Calu3 (cell line): ENCODE data around the gene YIF1A. TPM values are rescaled to one million over a fixed set of nuclear protein-coding genes. Genes with fewer than 3 reads are reported as not detected.

Experiments used
- BruUV-seq: library from RNA; stranded (reverse); fragments of 400-500 nt; replicated peaks from 2 replicates; lab custom pipeline; 2021; lab: Mats Ljungman, UMichigan
- CTCF ChIA-PET: fragments of 300-600 bp; sonication (Branson Sonifier 250); formaldehyde crosslinking; loops from one replicate; lab custom pipeline; 2022; ENCODE audit warnings: antibody characterized with exemption; lab: Charles Lee
- DNase-seq: peaks from one replicate; pipeline ENCODE4 v3.0.0; 2022
- H3K27ac Mint-ChIP-seq: one replicate; pipeline ENCODE4 v1.8.0; 2022; ENCODE audit warnings: mixed read lengths; ENCODE audit not compliant: unreplicated experiment
- H3K27me3 Mint-ChIP-seq: one replicate; pipeline ENCODE4 v1.8.0; 2022; ENCODE audit warnings: mixed read lengths; ENCODE audit not compliant: unreplicated experiment
- H3K36me3 Mint-ChIP-seq: one replicate; pipeline ENCODE4 v1.8.0; 2022; ENCODE audit warnings: mild to moderate bottlenecking, moderate library complexity, mixed read lengths; ENCODE audit not compliant: insufficient read depth, unreplicated experiment
- H3K4me1 Mint-ChIP-seq: one replicate; pipeline ENCODE4 v1.8.0; 2022; ENCODE audit warnings: mild to moderate bottlenecking, low read depth, mixed read lengths; ENCODE audit not compliant: unreplicated experiment
- H3K4me3 Mint-ChIP-seq: one replicate; pipeline ENCODE4 v1.8.0; 2022; ENCODE audit warnings: mild to moderate bottlenecking, low read depth, moderate library complexity, mixed read lengths; ENCODE audit not compliant: unreplicated experiment
- H3K9me3 Mint-ChIP-seq: one replicate; pipeline ENCODE4 v1.8.0; 2022; ENCODE audit warnings: low read depth, mixed read lengths; ENCODE audit not compliant: unreplicated experiment
- intact Hi-C: fragments of 100-400 bp; cut with micrococcal nuclease; formaldehyde crosslinking; loops from one replicate; pipeline ENCODE4 v1.10.0; 2022; ENCODE audit not compliant: unreplicated experiment
- total RNA-seq: library from RNA; stranded (reverse); gene quantifications from 2 replicates; pipeline ENCODE4 v1.2.3, GENCODE V29; 2022
- TF ChIP-seq, protein P1 (sequence below): fragments of 200-600 bp; IDR thresholded peaks from one replicate; pipeline ENCODE4 v1.8.0; 2022; ENCODE audit warnings: antibody characterized with exemption; ENCODE audit not compliant: unreplicated experiment

Gene YIF1A
- total RNA-seq, 1 experiment from 2014 or later, result 98.8 TPM

DNA sequence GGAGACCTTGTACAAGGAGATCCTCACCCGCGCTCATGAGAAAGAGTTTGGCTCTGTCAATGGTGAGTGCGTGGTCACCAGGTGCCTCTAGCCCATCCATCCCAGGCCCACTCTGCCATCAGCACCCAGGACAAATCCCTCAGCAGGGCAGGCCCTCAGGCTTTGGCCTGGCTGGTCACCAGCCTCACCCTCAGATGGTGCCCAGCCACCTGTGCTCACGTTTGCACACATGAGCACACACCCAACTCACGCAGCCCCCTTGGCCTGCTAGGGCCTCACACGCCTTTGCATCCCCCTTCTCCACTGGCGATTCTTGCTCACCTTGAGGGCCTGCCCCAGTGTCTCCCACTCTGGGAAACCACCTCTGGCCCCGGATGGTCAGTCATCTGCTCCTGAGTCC, 24.6 kb downstream of the YIF1A start:
- no peak for DNase-seq
- H3K36me3 Mint-ChIP-seq, result peaks cover 72% of the 10 kb centered on the region
- H3K27ac Mint-ChIP-seq, result no peak overlapping the region
- no peaks in the 10 kb centered on the region for H3K9me3 Mint-ChIP-seq
- CTCF ChIA-PET, result no interaction called here
- H3K27me3 Mint-ChIP-seq, result no peaks in the 10 kb centered on the region
- BruUV-seq, result no TSS peak
- intact Hi-C loops, result no loop called here
- peaks cover 15% of the 10 kb centered on the region for H3K4me1 Mint-ChIP-seq
- H3K4me3 Mint-ChIP-seq, result no peak overlapping the region
- TF ChIP-seq, protein P1, sequence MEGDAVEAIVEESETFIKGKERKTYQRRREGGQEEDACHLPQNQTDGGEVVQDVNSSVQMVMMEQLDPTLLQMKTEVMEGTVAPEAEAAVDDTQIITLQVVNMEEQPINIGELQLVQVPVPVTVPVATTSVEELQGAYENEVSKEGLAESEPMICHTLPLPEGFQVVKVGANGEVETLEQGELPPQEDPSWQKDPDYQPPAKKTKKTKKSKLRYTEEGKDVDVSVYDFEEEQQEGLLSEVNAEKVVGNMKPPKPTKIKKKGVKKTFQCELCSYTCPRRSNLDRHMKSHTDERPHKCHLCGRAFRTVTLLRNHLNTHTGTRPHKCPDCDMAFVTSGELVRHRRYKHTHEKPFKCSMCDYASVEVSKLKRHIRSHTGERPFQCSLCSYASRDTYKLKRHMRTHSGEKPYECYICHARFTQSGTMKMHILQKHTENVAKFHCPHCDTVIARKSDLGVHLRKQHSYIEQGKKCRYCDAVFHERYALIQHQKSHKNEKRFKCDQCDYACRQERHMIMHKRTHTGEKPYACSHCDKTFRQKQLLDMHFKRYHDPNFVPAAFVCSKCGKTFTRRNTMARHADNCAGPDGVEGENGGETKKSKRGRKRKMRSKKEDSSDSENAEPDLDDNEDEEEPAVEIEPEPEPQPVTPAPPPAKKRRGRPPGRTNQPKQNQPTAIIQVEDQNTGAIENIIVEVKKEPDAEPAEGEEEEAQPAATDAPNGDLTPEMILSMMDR, result no peak

DNA sequence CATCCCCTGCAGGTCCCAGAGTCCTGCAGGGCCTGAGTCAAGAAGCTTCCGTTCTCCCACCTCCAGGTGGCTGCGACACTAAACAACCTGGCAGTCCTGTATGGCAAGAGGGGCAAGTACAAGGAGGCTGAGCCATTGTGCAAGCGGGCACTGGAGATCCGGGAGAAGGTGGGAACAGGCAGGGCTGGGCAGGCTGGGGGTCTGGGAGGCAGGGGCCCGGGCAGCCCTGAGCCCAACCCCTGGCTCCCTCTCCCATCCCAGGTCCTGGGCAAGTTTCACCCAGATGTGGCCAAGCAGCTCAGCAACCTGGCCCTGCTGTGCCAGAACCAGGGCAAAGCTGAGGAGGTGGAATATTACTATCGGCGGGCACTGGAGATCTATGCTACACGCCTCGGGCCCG, 25.2 kb downstream of the YIF1A start:
- BruUV-seq, result no TSS peak
- H3K27me3 Mint-ChIP-seq, result no peaks in the 10 kb centered on the region
- H3K4me3 Mint-ChIP-seq, result no peak overlapping the region
- TF ChIP-seq, protein P1, result no peak
- H3K27ac Mint-ChIP-seq, result no peak overlapping the region
- DNase-seq, result no peak
- intact Hi-C loops, result no loop called here
- CTCF ChIA-PET, result no interaction called here
- peaks cover 70% of the 10 kb centered on the region for H3K36me3 Mint-ChIP-seq
- no peaks in the 10 kb centered on the region for H3K9me3 Mint-ChIP-seq
- peaks cover 16% of the 10 kb centered on the region for H3K4me1 Mint-ChIP-seq

DNA sequence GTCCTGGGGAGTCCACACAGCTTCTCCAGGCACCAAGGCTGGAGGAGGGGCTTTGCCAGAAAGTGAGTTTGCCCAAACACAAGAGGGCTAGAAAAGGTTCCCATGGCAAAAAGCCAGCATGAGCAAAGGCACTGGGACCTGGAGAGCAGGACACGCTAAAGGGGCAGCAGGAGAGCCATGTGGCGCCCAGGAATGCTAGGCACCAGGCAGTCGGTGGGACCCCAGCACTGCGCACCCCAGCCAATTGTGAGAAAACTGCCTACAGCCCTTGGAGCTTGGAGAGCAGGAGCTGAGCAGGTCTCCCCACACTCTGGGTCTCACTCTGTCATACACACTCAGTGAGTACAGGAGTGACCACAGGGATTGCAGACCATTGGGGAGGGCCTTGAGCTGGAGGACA, 25.7 kb downstream of the YIF1A start:
- intact Hi-C loops, result no loop called here
- Mint-ChIP-seq H3K27me3 (no peaks in the 10 kb centered on the region), H3K9me3 (no peaks in the 10 kb centered on the region), H3K4me1 (peaks cover 18% of the 10 kb centered on the region), H3K36me3 (peaks cover 70% of the 10 kb centered on the region), H3K4me3 (no peak overlapping the region), H3K27ac (no peak overlapping the region)
- TF ChIP-seq, protein P1, result no peak
- CTCF ChIA-PET, result no interaction called here
- BruUV-seq, result no TSS peak
- DNase-seq, result no peak

DNA sequence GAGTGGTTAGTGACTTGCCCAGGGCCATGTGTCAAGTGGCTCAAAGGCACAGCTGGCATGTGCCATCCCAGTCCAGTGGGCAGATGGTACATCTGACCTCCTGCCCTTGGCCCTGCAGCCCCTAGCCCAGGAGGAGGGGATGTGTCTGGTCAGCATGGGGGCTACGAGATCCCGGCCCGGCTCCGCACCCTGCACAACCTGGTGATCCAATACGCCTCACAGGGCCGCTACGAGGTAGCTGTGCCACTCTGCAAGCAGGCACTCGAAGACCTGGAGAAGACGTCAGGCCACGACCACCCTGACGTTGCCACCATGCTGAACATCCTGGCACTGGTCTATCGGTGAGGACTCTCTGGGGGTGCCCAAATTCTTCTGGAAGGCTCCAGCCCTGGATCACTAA, 26.2 kb downstream of the YIF1A start:
- Mint-ChIP-seq H3K27ac (no peak overlapping the region), H3K4me1 (peaks cover 12% of the 10 kb centered on the region), H3K36me3 (peaks cover 70% of the 10 kb centered on the region), H3K4me3 (no peak overlapping the region), H3K9me3 (no peaks in the 10 kb centered on the region), H3K27me3 (no peaks in the 10 kb centered on the region)
- TF ChIP-seq, protein P1, result no peak
- CTCF ChIA-PET, result no interaction called here
- BruUV-seq, result no TSS peak
- intact Hi-C loops, result no loop called here
- no peak for DNase-seq
